Glomerular visceral epithelial cell (primary cell): Measurements from ENCODE around the gene ZNF70.
"Not testable (repeated sequence)": the region's sequence is repeated elsewhere in the genome, so short reads cannot be mapped to it uniquely, and the experiment has no call there.

Experiments
- DNase-seq: peaks from one replicate; pipeline ENCODE4 v3.0.0-alpha.2; 2016; ENCODE audit errors: extremely low spot score

ZNF70 gene

GRCh38 chr22:23756891-23757290 lies 6.0 kb upstream of the ZNF70 start:
- DNase-seq = no peak

- DNase-seq = no peak
These were observed 4.8 kb upstream of the ZNF70 start for GRCh38 chr22:23755711-23756110.

GRCh38 chr22:23754980-23755636 lies 4.2 kb upstream of the ZNF70 start:
- DNase-seq = no peak

- DNase-seq = no peak
These were observed 3.5 kb upstream of the ZNF70 start, which contains the start of gene VPREB3 for GRCh38 chr22:23754220-23754919. Gene VPREB3 (minus strand): TSS chr22:23754425. CDS start chr22:23754363, 62 bp downstream.

GRCh38 chr22:23753385-23753784 lies 2.5 kb upstream of the ZNF70 start:
- no peak for DNase-seq

- no peak for DNase-seq
These were observed 1.8 kb upstream of the ZNF70 start for GRCh38 chr22:23752750-23753149.

- DNase-seq = no peak
These were observed 1.3 kb upstream of the ZNF70 start for GRCh38 chr22:23752090-23752691.

GRCh38 chr22:23751441-23751996 lies 607 bp upstream of the ZNF70 start:
- DNase-seq = peak; percentile 11

- DNase-seq = no peak
These were observed 572 bp downstream of the ZNF70 start for GRCh38 chr22:23750367-23750713.

GRCh38 chr22:23749841-23750301 lies 1.0 kb downstream of the ZNF70 start:
- DNase-seq = no peak

GRCh38 chr22:23745791-23746190 lies 5.1 kb downstream of the ZNF70 start:
- DNase-seq = no peak

GRCh38 chr22:23744485-23744884 lies 6.4 kb downstream of the ZNF70 start:
- no peak for DNase-seq

GRCh38 chr22:23744001-23744400 lies 6.9 kb downstream of the ZNF70 start:
- DNase-seq = no peak

GRCh38 chr22:23743303-23743705 lies 7.6 kb downstream of the ZNF70 start:
- no peak for DNase-seq

GRCh38 chr22:23742505-23743264 lies 8.2 kb downstream of the ZNF70 start:
- no peak for DNase-seq

GRCh38 chr22:23737696-23738095 lies 13.2 kb downstream of the ZNF70 start:
- DNase-seq = no peak

GRCh38 chr22:23728108-23728507 lies 22.8 kb downstream of the ZNF70 start:
- not testable (repeated sequence) for DNase-seq

- DNase-seq = no peak
These were observed 28.2 kb downstream of the ZNF70 start for GRCh38 chr22:23722724-23723123.

- DNase-seq = no peak
These were observed 28.8 kb downstream of the ZNF70 start for GRCh38 chr22:23722160-23722559.

- no peak for DNase-seq
These were observed 30.1 kb downstream of the ZNF70 start for GRCh38 chr22:23720855-23721254.

- DNase-seq = no peak
These were observed 32.3 kb downstream of the ZNF70 start for GRCh38 chr22:23718371-23719165.
